HEK293T (cell line): Measurements from ENCODE around the gene PRPF6.

Experiments used
- CTCF ChIA-PET: fragments of 350-600 bp; formaldehyde crosslinking; extraction: SDS; loops from one replicate; lab custom pipeline; 2021; ENCODE audit warnings: antibody characterized with exemption, inconsistent platforms; lab: Yijun Ruan, JAX
- POLR2A ChIA-PET: fragments of 350-600 bp; formaldehyde crosslinking; extraction: SDS; loops from one replicate; lab custom pipeline; 2020; ENCODE audit warnings: antibody characterized with exemption, inconsistent platforms; lab: Yijun Ruan, JAX
- DNase-seq: peaks from one replicate; pipeline ENCODE4 v3.0.0; 2012; ENCODE audit warnings: mixed read lengths; ENCODE audit errors: extremely low spot score
- ARNT ChIP-seq: fragments of 450-650 bp; IDR thresholded peaks from 2 replicates; pipeline ENCODE4 v1.6.1; 2017; ENCODE audit warnings: mild to moderate bottlenecking
- BHLHE40 ChIP-seq: fragments of 450-650 bp; IDR thresholded peaks from 2 replicates; pipeline ENCODE4 v1.6.1; 2016; ENCODE audit warnings: mild to moderate bottlenecking, moderate library complexity, borderline replicate concordance
- CTBP1 ChIP-seq: fragments of 450-650 bp; IDR thresholded peaks from 2 replicates; pipeline ENCODE4 v1.6.1; 2016; ENCODE audit warnings: borderline replicate concordance
- ELF4 ChIP-seq: fragments of 450-650 bp; IDR thresholded peaks from 2 replicates; pipeline ENCODE4 v1.6.1; 2017; ENCODE audit warnings: antibody characterized with exemption
- FOXA1 ChIP-seq: fragments of 450-650 bp; IDR thresholded peaks from 2 replicates; pipeline ENCODE4 v1.6.1; 2016; ENCODE audit warnings: mild to moderate bottlenecking
- FOXK2 ChIP-seq: fragments of 450-650 bp; IDR thresholded peaks from 2 replicates; pipeline ENCODE4 v1.6.1; 2016; ENCODE audit warnings: mild to moderate bottlenecking
- FOXM1 ChIP-seq: fragments of 450-650 bp; IDR thresholded peaks from 2 replicates; pipeline ENCODE4 v1.6.1; 2017; ENCODE audit warnings: mild to moderate bottlenecking, borderline replicate concordance
- HDGF ChIP-seq: fragments of 450-650 bp; IDR thresholded peaks from 2 replicates; pipeline ENCODE4 v1.6.1; 2017; ENCODE audit warnings: antibody characterized with exemption, borderline replicate concordance
- L3MBTL2 ChIP-seq: fragments of 450-650 bp; conservative IDR thresholded peaks from 2 replicates; pipeline ENCODE4 v1.6.1; 2016; ENCODE audit warnings: mild to moderate bottlenecking
- LEF1 ChIP-seq: fragments of 450-650 bp; IDR thresholded peaks from 2 replicates; pipeline ENCODE4 v1.6.1; 2017; ENCODE audit warnings: mild to moderate bottlenecking, borderline replicate concordance
- NFRKB ChIP-seq: fragments of 450-650 bp; IDR thresholded peaks from 2 replicates; pipeline ENCODE4 v1.6.1; 2016; ENCODE audit warnings: mild to moderate bottlenecking, moderate library complexity
- PKNOX1 ChIP-seq: fragments of 450-650 bp; IDR thresholded peaks from 2 replicates; pipeline ENCODE4 v1.6.1; 2016
- SP1 ChIP-seq: fragments of 450-650 bp; IDR thresholded peaks from 2 replicates; pipeline ENCODE4 v1.6.1; 2017
- SUZ12 ChIP-seq: fragments of 450-650 bp; IDR thresholded peaks from 2 replicates; pipeline ENCODE4 v1.6.1; 2016; ENCODE audit warnings: mild to moderate bottlenecking
- TARDBP ChIP-seq: fragments of 450-650 bp; IDR thresholded peaks from 2 replicates; pipeline ENCODE4 v1.6.1; 2016
- ZNF384 ChIP-seq: fragments of 450-650 bp; IDR thresholded peaks from 2 replicates; pipeline ENCODE4 v1.6.1; 2016

The PRPF6 gene

DNA sequence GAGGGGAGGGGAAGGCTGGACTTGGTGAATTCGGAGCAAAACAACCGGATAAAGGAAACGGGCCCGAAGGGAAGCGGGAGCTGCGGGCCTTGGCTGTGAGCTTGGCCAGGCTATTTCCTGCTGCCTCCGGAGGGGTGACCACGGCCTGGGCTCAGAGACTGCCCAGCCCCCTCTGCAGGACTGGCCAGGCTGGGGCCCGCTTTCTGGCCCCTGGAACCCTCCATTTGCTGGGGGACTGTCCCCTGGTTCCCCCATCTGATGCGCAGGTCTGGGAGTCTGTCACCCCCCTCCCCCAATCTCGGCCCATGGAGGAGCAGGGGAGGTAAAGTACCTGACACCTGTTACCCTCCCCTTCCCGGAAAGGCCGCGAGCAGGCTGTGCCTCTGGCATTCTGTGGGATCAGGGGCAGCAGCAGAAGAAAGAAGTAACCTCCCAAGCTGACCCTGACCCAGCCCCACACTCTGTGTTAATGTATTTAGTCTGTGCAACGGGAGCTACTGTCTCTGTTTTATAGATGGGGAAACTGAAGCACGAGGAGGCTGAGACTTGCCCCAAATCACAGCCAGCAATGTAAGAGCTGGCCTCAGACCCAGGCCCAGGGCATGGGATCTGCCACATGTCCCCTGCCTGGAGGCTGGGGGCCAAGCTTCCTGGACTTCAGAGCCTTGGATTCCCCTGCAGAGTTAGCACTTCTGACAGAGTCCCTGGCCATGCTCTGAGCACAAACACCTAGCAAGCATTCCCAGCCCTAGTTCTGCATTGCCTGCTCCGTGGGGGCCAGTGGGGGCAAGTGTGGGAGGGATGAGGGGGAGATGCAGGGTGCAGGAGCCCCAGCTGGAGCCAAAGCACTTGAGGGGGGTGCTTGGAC lies 58.6 kb downstream of the PRPF6 start:
- ChIA-PET CTCF (interaction anchor here (0.5 to 1.7 kb wide), 10 partner anchors 12 to 81 kb away, joined by 3 to 10 read pairs (median 4); partner anchors contain the start of gene RGS19), POLR2A (interaction anchor here (0.6 to 2.1 kb wide), 4 partner anchors 13 to 160 kb away, joined by 3 to 12 read pairs (median 6); partner anchors contain the start of genes PRPF6 and TCEA2)
- DNase-seq = no peak
- TF ChIP-seq SP1 (no peak), NFRKB (no peak), ARNT (no peak), ELF4 (no peak), CTBP1 (no peak), ZNF384 (no peak), HDGF (no peak), FOXK2 (no peak), FOXM1 (no peak), L3MBTL2 (no peak), LEF1 (no peak), BHLHE40 (no peak), PKNOX1 (no peak), FOXA1 (no peak), TARDBP (no peak), SUZ12 (no peak)

DNA sequence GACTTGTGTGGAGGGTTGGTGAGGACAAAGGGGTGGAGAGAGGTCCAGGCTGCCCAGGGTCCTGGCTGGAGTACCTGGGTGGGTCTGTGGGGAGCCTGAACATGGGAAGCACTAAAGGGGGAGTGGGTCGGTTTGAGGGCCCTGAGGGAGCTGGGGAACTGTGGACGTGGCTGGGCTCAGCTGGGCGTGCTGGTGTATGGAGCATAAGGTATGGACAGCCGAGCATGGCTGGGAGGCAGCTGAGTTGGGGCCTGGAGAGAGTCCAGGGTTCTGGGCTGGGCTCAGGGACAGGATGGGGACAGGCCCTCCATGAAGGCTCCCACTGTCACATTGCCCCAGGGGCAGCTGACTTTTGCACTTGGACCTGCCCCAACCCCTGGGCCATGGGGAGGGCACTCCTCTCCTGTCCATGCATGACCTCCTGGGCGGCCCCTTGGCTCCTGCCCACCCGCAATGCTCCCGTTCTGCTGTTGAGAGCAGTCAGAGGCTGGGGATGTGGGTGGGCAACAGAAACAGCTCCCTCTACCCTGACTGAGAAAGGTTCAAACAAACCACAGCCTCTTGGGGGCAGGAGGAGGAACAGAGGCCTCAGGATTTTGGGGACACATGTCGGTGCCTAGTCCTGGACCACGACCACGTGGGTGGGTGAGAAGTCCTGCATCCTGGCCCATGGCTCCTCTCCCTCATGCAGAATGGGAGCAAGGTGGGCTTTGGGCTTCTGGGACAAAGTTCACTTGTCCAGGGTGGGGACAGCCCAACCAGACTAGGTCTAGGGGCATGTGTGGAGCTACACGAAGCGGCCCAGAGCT lies 59.5 kb downstream of the PRPF6 start:
- TF ChIP-seq FOXM1 = no peak
- TF ChIP-seq NFRKB = no peak
- no peak for TF ChIP-seq ELF4
- TF ChIP-seq BHLHE40 = no peak
- no peak for TF ChIP-seq HDGF
- TF ChIP-seq CTBP1 = no peak
- TF ChIP-seq ZNF384 = no peak
- no peak for TF ChIP-seq L3MBTL2
- ChIA-PET CTCF (interaction anchor here (0.5 kb wide), 1 partner anchor 41 kb away, joined by 4 read pairs; no protein-coding TSS in a partner anchor), POLR2A (interaction anchor here (1.7 kb wide), 1 partner anchor 22 kb away, joined by 6 read pairs; the partner anchor contains the start of gene TCEA2)
- no peak for DNase-seq

- CTCF ChIA-PET = no interaction called here
- DNase-seq = no peak
- POLR2A ChIA-PET = no interaction called here
- TF ChIP-seq L3MBTL2 (no peak), ARNT (no peak), ELF4 (no peak), BHLHE40 (no peak)
Observed at GRCh38 chr20:64041040-64041780, 60.3 kb downstream of the PRPF6 start.

GRCh38 chr20:64041781-64042053 lies 60.8 kb downstream of the PRPF6 start:
- TF ChIP-seq ELF4 (no peak), TARDBP (no peak), SP1 (no peak), LEF1 (no peak), BHLHE40 (no peak), FOXA1 (no peak), PKNOX1 (no peak), ZNF384 (no peak), NFRKB (no peak), FOXK2 (no peak), HDGF (no peak), FOXM1 (no peak), CTBP1 (no peak), L3MBTL2 (no peak), ARNT (no peak)
- ChIA-PET CTCF (no interaction called here), POLR2A (no interaction called here)
- no peak for DNase-seq

GRCh38 chr20:64042054-64042781 lies 61.3 kb downstream of the PRPF6 start:
- no peak for DNase-seq
- ChIA-PET CTCF (no interaction called here), POLR2A (no interaction called here)
- no peak for TF ChIP-seq ARNT
- no peak for TF ChIP-seq FOXK2
- no peak for TF ChIP-seq HDGF
- TF ChIP-seq CTBP1 = no peak
- no peak for TF ChIP-seq PKNOX1
- no peak for TF ChIP-seq FOXA1
- TF ChIP-seq NFRKB = no peak
- no peak for TF ChIP-seq ZNF384
- TF ChIP-seq ELF4 = no peak
- no peak for TF ChIP-seq SP1
- no peak for TF ChIP-seq TARDBP
